Epidermal melanocyte (primary cell): ENCODE measurements around the gene HS6ST2.
"Not testable (repeated sequence)": the region's sequence is repeated elsewhere in the genome, so short reads cannot be mapped to it uniquely, and the experiment has no call there.

Experiments
- DNase-seq: peaks from one replicate; pipeline ENCODE4 v3.0.0; 2011; ENCODE audit warnings: low spot score; ENCODE audit not compliant: insufficient read length

The HS6ST2 gene

DNA sequence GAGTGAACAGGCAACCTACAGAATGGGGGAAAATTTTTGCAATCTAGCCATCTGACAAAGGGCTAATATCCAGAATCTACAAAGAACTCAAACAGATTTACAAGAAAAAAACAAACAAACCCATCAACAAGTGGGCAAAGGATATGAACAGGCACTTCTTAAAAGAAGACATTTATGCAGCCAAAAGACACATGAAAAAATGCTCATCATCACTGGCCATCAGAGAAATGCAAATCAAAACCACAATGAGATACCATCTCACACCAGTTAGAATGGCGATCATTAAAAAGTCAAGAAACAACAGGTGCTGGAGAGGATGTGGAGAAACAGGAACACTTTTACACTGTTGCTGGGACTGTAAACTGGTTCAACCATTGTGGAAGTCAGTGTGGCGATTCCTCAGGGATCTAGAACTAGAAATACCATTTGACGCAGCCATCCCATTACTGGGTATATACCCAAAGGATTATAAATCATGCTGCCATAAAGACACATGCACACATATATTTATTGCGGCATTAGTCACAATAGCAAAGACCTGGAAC, 13.3 kb downstream of the HS6ST2 start:
- not testable (repeated sequence) for DNase-seq

DNA sequence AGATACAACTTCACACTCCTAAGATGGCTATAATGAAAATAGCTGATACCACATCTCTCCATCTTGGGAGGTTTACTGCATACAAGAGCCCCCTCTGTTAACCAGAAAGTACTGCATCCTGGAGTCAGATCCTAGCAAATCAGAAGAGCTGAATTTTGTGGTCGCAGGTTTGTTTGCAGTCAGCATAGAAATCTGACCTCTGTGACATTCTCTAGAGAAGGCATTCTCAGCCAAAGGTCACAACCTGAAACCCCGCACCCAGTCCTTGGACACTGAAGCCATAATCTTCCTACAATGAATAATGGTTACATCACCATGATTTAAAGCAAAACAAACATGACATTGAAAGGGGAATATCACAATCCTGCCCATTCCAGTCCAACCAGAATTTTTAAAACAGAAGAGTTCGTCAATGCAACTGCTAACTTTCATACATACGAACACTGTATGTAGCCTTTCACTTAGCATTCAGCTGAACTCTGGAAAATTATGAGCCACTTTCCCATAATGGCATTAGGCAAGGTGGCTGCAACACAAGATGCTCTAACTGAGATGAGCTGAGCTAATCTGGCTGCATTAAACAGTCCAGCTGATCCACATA, 17.6 kb downstream of the HS6ST2 start:
- DNase-seq = no peak

DNA sequence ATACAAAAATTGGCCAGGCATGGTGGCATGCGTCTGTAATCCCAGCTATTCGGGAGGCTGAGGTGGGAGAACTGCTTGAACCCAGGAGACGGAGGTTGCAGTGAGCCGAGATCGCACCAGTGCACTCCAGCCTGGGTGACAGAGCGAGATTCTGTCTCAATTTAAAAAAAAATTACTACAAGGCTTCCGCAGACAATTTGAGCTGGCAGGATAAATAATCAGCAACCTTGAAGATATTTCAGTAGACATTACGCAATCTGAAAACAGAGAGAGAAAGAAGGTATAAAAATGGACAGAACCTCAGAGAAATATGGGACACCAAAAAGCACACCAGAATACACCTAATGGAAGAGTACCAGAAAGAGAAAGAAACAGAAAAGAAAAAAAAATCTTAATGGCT, 25.3 kb downstream of the HS6ST2 start:
- DNase-seq = no peak

DNA sequence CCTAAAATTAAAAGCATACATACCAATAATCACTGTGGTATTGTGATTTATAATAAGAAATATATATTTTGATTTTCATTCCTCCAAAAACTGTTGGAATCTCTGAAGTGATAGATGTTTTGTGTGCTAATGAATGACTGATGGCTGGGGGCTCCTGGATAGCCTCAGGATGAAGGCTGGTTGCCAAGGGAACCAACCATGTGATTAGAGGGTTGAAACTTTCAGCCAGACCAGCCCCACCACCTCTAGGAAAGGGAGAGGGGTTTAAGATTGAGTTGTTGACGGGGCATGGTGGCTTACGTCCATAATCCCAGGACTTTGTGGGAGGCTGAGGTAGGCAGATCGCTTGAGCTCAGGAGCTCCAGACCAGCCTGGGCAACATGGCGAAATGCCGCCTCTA, 34.0 kb downstream of the HS6ST2 start:
- no peak for DNase-seq

DNA sequence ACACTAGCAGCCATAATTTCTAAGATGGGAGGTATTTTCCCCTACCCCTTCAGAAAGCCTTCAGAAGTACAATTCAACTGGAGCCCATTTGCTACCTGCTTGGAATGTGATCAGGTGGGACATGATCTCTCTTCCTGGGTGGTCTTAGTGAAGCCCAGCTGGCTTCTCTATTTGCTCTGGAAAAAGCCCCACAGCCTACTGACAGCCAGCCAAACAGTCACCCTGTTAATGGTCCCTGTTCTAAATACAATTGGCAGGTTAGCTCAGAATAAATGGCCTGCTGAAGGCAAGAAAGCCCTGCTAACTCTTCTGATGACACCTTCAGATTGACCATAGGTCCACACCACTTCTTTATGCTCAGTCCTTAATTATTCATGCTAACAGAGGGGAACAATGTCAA, 39.9 kb downstream of the HS6ST2 start:
- DNase-seq = no peak

DNA sequence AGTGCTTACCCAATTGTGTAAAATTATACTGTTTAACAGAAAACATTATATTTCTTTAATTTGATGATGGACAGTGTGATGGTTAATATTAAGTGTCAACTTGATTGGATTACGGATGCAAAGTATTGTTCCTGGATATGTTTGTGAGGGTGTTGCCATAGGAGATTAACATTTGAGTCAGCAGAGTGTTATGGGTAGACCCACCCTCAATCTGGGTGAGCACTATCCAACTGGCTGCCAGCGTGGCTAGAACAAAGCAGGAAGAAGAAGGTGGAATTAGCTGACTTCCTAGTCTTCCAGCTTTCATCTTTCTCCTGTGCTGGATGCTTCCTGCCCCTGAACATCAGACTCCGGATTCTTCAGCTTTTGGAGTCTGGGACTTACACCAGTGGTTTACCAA, 42.1 kb downstream of the HS6ST2 start:
- no peak for DNase-seq

DNA sequence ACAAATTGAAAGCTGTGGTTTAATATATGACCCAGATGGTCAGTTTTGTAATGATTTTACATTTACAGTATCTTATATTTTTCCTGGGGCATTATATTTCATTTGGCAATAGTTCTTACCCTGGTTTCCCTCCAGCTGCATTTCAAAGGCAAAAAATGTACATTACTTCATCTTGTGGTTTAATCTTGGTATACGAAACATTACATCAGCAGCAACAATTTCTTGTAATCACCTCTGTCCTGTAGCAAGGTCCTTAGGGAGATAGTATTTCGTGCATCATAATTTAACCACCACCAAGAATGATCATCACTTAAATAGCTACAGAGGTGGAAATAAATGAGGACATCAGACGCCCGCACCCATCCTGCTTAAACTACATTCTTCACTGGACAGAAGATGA, 48.8 kb downstream of the HS6ST2 start:
- no peak for DNase-seq

DNA sequence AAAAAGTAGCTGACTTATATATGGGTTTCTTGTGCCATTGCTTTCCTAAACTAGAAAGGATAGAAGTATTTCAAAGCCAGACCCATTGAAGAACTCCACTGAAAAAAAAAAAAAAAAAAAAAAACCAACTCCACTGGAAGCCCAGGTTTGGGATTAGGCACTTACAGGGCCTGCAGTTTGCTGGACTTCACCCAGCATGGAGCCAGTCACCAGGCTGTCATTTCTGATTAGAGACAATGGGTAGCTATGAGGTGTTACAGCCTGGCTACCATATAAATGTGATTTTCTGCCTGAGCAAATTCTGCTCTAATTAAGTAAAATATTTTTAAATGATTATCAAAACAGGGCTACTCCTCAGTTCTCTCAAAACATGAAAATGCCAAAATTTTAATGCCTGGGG, 49.5 kb downstream of the HS6ST2 start:
- DNase-seq = no peak

DNA sequence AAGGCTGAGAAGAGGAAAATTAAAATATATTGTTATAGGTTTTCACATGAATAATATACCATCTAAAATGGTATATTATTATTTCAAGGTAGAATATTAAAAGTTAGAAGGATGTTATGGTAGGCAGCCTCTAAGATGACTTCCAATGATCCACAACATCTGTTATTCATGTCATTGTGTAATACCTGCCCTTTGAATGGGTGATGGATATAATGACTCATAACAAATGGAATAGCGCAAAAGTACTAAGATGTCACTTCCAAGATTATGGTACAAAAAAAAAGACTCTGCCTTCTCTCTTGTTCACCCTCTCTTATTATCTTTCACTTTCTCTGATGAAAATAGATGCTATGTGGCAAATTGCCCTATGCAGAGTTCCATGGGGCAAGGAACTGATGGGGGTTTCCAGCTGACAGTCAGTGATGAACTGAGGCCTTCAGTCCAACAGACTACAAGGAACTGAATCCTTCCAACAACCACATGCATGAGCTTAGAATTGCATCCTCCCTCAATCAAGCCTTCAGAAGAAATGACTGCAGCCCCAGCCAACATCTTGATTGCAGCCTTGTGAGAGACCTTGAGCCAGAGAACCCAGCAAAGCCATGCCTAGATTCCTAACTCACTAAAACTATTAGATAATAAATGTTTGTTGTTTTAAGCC, 57.7 kb downstream of the HS6ST2 start:
- no peak for DNase-seq

DNA sequence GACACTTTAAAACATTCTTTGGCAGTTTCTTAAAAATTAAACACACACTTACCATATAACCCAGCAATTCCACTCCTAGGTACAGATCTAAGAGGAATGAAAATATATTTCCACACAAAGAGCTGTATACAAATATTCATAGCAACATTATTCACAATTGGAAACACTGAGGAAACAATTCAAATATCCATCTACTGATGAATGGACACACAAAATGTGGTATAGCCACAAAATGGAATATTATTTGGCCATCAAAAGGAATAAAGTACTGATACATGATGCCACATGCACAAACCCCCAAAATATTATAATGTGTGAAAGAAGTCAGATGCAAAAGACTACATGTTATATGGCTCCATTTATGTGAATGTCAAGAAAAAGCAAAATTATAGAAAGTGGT, 70.9 kb downstream of the HS6ST2 start:
- no peak for DNase-seq

DNA sequence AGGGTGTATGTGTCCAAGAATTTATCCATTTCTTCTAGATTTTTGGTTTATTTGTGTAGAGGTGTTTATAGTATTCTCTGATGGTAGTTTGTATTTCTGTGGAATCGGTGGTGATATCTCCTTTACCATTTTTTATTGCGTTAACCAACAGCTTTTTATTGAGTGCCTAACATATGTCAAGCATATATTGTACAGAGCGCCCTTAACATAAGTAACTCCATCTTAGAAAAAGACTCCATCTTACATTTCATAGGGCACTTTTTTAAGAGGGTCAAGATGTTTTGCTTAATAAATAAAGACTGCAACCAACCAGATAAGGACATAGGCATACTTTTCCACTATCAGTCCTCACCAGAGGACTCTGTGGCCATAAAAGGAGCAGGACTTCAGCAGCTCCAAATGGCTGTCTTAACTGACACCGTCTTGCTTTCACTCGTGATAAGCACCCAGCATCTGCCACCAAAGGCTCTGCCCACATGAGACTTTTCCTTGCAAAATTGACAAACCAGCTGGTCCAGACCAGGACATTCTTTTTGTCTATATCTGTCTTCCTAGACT, 75.0 kb downstream of the HS6ST2 start:
- DNase-seq = no peak

DNA sequence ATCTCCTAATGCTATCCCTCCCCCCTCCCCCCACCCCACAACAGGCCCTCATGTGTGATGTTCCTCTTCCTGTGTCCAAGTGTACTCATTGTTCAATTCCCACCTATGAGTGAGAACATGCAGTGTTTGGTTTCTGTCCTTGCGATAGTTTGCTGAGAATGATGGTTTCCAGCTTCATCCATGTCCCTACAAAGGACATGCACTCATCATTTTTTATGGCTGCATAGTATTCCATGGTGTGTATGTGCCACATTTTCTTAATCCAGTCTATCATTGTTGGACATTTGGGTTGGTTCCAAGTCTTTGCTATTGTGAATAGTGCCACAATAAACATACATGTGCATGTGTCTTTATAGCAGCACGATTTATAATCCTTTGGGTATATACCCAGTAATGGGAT, 77.7 kb downstream of the HS6ST2 start:
- DNase-seq = not testable (repeated sequence)

DNA sequence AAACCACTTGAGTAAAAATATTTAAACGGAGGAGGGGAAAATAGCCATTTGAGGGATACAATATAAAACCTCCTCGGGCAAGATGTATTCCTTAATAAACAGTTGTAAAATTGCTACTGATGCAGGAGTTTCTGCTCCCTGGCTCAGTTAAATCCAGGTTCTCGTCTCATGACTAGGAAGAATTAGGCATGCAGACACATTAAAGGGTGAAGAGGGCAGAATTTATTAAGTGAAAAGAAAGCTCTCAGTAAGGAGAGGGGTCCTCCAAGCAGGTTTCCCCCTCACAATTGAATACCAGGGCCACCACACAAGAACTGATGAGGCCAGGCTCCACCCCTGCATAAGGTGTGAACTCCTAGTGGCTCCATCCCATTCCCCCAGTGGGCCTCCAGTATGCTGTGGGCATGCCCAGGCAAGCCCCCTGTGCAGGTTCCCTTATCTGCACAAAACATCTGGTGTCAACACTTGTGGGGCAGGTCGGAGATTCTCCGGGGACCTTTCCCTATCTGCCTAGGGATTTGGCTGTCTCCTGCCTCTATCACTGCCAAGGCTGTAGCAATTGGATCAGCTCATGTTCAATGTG, 80.4 kb downstream of the HS6ST2 start:
- DNase-seq = no peak

DNA sequence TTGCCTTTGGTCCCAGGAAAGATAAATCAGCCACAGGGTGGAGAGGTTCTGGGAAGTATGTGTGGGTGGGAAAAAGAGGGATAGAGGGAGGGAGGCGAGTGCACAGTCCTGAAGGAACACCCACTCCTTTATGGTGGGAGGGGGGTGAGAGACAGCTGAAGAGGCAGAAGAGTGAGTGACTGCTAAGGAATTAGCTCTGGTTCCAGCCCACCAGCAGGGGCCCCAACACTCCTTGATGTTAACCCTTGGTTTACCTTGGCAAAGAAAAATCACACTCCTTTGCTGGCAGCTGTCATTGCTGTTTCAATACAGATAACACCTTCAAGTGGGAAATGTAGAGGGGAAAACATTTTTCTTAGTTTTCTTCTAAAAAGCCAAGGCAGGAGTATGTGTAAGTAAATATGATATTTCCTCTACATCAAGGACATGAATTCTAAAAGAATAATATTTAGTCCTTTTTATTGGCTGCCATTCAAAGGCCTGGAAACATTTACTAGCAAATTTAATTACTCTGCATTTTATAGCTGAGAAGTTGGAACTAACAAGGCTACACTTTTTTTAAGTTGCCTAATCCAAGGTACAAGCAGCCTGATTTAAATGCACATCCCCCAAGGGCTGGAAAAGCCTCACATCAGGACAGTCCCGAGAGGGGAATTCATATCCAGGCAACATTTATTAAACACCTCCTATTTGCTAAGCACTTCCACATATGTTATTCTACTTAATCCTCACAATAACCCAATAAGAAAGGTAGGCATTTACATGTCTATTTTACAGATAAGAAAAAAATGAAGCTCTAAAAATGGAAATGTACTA, 81.7 kb downstream of the HS6ST2 start:
- no peak for DNase-seq

DNA sequence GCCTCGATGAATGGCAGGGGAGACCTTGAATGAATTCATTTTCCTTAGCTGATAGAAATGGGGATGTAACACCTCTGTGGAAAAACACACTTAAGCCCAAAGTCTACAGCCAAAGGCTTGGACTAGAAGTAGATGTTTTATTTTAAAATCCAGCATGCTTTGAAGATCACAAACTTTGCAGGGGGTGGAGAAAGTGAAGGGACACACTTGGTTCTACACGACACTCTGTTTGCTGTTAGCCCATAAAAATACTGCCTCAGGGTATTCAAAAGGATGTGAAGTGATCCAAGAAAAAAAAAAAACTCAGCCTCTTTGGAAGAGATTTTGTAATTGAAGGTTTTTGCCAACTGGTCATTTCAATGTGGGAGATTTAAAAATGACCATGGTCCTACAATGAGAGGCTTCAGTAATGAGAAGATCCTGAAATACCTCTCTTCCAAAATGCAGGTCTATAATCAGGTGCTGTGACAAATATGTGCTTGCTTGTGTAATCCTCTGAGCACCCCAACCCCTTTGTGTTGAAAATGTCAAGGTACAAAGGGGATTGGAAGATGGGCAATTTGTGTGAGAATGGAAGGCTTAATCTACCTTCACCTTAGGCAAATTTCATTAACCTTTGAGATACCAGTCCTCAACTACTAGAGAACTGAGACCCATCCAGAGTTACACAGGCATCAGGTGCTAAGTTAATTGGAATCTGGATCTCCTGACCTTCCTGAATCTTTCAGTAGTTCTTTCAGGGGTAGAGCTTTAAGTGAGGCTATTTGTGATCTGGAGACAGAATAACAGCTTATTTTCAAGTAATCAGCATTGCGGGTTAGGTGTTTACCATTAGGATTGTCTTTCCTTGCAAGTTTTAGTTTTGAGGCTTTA, 82.5 kb downstream of the HS6ST2 start:
- no peak for DNase-seq

DNA sequence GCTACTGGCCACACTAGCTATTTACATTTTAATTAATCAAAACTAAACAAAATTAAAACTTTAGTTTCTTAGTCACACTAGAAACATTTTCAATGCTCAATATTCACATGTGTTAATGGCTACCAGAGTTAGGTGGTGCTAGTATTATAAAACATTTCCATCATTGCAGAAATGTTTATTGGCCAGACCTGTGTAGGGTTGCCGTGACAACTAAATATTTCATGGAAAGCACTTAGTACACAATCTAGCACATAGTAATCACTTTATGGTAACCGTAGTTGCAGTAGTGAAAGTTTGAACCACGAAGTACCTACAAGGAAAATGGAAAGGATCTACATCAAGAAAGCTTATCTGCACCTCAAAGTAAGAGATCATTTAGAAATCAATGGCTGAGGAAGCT, 95.9 kb downstream of the HS6ST2 start:
- DNase-seq = no peak

DNA sequence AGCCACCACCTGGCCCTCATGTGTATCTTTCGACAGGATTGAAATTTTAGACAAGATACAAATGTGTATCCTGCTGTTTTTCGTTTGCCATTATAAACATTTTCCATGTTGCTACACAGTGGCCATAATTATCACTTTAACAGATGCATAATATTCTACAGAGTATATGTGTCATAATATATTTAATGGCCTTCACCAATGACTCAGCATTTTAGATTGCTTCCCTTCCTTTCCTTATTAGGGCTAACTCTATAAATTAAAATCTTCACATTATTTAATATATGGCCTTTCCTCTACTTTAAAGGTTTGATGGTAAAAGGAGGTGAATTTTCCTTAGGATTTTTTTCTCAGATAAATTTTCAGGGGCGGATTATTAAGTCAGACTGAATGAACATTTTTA, 97.4 kb downstream of the HS6ST2 start:
- no peak for DNase-seq

DNA sequence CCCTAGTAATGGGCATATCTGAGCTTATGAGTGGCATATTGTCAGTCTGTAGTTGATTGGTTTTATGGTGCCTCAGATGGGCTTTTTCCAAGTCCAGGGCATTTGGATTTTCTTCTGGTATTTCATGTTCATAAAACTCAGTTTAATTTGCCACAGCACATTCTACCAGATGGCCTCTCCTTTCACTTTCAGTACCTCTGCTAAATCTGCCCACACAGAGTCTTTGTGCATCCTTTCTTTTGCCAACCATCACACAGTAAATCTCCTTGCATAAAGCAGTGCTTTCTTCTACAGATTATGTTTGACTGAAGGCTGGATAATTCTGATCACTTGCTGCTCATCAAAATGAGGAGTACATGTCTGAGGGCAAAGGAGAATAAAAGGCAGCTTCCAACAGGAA, 98.2 kb downstream of the HS6ST2 start:
- no peak for DNase-seq

DNA sequence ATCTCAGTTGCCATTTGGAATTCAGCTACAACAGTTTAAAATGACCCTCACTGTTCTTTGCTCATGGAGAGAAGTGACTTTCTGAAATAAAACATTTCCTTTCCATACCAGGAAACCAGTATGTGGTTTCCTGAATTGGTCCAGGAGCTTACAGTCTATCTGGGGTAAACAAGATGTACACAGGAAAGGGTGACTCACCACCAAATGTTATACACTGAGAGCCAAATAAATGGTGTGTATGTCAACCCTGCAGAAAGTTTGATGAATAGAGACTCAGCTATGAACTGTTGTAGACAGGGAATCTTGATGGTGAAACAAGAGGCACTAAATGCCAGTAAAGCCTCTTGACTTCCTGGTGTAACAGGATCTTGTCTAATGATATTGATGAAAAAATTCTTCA, 100.4 kb downstream of the HS6ST2 start:
- no peak for DNase-seq

DNA sequence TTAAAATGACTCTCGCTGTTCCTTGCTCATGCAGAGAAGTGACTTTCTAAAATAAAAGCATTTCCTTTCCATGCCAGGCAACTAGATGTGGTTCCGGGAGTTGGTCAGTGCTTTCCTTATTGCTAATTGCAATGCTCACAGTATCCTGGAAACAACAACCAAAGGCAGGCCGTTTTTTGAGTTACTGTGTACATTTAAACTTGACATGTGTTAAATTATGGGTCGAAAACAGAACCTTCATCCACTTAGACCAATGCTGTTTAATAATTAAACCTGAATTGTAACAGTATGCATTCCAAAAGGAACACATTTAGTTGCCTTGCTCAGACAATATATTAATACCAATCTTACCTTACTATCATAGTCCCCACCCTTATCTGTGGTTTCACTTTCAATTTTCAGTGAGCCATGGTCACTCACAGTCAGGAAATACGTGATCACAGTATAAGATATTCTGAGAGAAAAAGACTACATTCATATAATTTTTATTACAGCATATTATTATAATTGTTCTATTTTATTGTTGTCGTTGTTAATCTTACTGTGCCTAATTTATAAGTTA, 102.6 kb downstream of the HS6ST2 start:
- no peak for DNase-seq
